Stimulated activated CD8-positive, alpha-beta memory T cell treated with anti-CD3 and anti-CD28 coated beads, Interleukin-2, amount 100 ng/mL, for 48 hours (primary cell): ENCODE results near the gene SIDT1.
"Not testable (repeated sequence)": the region's sequence is repeated elsewhere in the genome, so short reads cannot be mapped to it uniquely, and the experiment has no call there.

Source experiments
- DNase-seq, 2 donors: peaks; one replicate each; pipeline ENCODE4 v3.0.0-alpha.2; 2020; ENCODE audit warnings: low read depth in 2 of 2

The SIDT1 gene

DNA sequence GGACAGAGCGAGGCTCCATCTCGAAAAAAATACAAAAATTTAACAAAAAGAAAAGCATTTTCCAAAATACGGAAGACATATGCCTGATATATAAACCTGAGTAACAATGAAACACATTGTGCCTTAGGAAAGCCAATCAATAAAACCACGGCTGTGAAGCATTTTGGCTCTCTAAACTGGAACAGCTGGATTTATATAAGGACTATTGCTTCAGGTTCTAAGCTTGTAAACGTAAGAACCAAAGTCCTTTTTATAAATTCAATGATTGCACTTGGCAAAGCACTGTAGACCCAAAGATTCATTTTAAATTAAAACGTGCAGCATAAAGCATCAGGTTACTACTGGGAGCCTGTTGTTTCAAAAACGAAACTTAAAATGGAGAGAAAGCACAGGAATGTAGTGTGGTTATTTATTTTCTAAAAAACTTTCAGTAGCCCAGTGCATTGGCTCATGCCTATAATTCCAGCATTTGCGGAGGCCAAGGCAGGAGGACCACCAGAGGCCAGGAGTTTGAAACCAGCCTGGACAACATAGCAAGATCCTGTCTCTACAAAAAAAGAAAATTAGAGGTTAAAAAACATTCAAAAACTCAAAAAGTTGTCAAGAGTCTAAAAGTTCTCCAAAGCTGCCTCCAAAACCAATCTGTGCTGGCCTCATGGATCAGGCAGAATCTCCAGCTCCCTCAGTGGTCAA lies 102.6 kb downstream of the SIDT1 start:
- no peak for DNase-seq

DNA sequence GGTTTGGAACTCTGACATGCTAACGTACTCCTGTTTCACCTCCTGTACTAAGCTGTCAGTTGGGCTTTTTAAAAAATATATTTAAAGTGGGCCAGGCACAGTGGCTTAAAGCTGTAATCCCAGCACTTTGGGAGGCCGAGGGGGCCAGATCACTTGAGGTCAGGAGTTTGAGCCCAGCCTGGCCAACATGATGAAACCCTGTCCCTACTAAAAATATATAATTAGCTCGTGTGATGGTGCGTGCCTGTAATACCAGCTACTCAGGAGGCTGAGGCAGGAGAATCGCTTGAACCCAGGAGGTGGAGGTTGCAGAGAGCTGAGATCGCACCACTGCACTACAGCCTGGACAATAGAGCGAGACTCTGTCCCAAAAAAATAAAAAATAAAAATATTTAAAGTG lies 103.7 kb downstream of the SIDT1 start:
- DNase-seq = not testable (repeated sequence)

DNA sequence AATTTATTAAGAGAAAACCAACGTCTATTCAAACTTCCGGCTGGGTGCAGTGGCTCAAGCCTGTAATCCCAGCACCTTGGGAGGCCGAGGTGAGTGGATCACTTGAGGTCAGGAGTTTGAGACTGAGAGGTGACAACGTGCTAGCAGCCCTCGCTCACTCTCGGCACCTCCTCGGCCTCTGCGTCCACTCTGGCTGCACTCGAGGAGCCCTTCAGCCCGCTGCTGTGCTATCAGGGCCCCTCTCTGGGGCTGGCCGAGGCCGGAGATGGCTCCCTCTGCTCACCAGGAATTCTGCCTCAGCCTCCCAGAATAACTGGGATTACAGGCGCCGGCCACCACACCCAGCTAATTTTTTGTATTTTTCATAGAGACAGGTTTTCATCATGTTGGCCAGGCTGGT lies 105.4 kb downstream of the SIDT1 start:
- no peak for DNase-seq

DNA sequence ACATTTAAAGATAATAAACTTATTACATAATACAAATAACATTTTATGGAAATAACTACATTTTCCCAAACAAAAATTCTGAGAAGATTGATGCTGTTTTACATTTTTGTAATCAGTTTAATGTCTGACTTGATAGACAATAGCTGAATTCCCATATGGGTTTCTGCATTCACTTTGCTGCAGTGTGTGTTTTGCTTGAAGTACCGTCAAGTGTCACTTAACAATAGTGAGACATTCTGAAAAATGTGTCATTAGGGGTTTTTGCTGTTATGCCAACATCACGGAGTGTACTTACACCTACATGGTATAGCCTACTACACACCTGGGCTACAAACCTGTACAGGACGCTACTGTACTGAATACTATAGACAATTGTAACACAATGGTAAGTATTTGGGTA lies 106.6 kb downstream of the SIDT1 start:
- no peak for DNase-seq

DNA sequence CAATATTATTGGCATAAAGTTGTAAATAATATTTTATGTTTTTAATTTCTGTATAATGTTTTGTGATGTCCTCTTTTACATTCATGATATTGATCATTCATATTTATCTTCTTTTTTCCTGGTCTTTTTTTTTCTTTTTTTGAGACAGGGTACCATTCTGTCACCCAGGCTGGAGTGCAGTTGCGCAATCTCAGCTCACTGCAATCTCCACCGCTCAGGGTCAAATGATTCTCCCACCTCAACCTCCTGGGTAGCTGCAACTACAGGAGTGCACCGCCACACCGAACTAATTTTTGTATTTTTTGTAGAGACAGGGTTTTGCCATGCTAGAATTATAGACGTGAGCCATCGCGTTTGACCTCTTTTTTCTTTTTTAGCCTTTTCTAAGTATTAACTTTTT lies 111.2 kb downstream of the SIDT1 start:
- DNase-seq = no peak

DNA sequence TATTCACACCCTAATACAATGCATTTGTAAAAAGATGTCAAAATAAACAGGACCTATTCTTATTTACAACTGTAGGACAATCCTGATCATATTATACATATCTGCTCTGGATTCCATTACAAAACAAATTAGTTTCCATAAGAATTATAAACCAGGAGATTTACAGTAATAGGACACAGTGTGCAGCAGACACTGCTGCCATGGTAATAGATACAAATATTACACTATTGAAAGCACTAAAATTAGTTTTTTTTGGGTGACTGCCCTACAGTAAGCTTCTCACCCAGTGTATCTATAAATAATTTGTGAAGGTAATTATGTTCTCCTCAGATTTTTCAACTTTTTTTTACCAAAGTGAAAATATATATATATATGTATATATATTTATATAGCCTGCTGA lies 116.2 kb downstream of the SIDT1 start:
- no peak for DNase-seq

DNA sequence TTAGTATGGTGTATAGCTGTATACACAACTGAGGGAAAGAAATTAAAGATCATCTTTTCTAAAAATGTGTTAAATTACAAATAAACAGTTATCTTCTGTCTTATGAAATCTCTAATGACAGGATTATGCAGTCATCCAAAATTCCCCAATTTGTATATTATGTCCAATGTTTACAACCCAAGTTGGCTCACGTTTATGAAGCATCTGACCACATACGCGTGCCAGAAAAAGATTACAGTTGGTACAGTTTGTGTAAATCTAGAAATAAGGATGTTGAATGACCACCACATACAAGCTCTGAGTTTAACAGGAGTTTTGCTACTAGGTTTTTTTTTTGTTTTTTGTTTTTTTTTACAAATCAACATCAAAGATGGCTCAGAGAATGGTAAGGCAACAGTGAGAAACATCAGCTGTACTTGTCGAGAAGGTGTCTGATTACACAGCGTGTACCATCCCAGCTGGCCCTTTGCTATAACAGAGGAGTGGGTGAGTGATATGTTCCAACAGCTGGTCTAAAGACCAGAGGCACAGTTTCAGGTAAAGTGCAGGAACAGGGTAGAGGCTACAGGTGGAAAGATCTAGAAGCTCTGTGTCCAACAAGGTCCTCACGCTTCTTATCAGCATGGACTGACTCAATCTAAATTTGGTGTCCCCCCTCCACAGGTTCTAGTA lies 117.0 kb downstream of the SIDT1 start:
- DNase-seq = no peak

DNA sequence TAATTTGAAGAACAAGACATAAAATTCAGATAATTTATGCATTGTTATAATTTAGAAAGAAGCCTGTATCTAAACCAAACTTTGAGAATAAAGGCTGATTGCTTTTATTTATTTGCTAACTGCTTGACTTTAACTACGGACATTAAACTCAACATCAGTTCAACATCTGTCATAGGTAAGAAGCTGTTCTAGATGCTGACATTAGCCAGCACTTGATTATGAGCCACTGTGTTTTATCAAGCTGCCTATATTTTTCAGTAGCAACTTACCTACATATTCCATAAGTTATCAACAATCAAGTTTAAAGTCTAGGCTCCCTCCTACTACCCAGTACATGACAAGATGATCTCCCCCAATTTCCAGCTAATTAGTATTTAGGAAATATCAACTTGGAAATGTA lies 122.0 kb downstream of the SIDT1 start:
- no peak for DNase-seq

DNA sequence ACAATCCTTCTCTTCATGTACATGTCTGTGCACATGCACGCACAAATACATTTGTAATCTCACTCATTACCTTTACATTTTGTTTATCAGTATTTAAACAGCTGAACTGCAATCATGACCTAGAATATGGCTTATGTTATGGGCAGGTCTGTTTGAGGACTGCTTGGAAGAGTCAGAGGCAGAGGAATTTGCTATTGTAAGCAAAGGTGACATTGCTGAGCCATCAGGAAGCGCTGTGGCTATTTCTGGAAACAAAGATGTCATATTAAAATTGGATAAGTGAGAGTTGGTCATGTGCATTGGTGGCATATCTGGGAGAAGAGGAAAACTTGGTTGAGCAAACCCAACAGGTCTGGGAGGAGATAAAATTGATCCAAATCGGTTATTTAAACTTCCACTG lies 122.5 kb downstream of the SIDT1 start:
- no peak for DNase-seq

DNA sequence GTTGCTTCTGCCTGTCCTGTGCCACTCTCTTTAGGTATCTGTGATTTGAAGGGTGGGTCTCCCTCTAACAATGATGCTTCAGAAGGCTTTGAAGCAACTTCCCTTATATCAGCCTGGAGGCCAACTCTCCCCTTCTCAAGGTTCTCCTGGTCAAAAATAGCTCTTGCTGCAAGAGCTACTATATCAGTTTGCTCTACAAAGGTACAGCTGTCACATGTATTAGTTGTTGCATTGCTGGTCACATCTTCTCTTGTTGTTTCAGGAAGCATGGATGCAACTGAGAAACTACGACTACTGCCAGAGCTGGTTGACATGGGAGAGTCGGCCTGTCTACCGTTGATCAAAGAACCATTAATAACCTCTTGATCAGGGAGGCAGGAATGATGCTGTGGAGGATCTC lies 125.8 kb downstream of the SIDT1 start:
- DNase-seq = no peak

DNA sequence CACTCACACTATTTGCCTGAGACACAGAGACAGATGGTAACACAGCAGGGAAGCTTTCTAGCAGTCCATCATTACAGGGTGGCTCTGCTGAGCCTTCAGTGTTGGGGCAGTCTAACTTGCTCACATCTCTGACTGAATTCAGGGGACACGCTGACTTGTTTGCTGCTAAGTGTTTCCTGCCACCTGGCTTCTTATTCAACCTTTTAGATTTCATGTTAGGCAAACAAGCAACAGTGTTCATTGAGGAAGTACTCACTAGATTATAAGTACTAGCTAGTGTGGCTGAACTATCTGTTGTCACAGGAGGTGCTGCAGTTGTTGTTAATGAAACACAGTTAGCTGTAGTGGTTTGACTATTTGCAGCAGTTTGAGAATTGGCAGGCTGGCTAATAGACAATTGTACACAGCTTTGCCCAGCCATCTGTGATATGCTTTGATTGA lies 126.8 kb downstream of the SIDT1 start:
- no peak for DNase-seq

DNA sequence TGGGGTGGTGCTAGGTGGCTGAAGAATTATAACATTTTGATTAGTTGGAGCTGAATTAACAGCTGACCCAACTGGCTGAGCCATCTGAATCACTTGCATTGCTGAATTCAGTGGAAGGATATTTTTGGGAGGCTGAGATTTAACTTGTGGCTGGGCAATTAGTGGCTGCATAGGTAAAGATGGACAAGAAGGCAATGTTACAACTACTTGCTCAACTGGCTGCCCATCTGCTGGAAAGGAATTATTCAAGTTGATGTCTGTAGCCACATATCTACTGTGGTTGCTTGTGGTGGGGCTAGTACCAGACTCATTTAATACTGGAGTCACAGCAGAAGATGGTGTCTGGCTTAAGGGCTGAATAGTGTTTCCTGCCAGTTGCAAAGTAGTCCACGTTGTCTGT lies 127.6 kb downstream of the SIDT1 start:
- DNase-seq = no peak

DNA sequence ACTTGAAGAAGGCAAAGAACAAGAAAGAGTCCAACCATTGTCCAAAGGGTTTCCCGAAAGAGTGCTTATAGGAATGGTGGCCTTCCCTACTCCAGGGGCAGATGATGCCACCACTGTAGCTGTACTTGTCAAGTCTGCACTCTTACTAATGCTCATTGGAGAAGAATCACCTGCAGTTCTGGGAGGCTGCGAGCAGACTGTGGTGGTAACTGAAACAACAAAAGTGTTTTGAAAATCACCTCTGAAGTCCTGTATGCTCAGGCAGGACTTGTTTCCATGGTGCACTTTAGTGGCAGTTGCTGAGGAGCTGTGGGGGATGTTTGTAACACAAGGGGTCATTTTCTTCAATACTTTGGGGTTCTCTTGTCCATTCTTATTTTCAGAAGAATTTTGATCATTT lies 128.1 kb downstream of the SIDT1 start:
- no peak for DNase-seq

DNA sequence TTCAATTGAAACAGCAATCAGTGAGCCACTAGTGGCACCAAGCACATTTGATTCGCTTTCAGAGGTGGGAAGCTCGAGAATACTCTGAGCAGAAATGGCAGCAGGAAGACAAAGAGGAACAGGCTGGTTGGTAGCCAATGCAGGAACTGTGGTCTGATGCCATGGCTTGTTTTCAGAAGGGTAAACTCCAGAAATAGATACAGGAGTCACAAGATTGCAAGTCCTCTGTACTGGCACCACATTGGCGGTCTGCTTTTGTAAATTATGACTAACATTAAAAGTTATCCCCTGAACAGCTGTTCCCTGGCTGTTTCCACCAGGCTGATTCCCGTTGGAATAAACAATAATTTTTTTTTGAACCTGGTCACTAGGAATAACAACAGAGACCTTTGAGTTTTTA lies 128.5 kb downstream of the SIDT1 start:
- no peak for DNase-seq

DNA sequence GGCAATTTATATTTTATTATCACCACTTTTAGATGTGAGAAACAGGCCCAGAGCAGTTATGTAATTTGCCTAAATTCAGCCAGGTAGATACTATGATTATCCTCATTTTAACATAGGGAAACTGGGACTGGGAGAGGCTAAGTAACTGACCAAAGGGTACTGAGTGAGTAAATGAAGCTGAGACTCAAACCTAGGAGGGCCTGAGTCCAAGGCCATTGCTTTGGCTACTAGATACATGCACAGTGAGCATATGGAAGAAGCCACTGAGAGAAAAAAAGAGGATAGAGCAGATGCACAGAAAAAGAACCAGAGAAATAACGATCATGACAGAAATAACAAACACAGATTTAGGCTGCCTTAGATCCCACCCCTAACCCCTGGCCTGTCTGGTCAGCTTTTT lies 130.5 kb downstream of the SIDT1 start:
- no peak for DNase-seq

DNA sequence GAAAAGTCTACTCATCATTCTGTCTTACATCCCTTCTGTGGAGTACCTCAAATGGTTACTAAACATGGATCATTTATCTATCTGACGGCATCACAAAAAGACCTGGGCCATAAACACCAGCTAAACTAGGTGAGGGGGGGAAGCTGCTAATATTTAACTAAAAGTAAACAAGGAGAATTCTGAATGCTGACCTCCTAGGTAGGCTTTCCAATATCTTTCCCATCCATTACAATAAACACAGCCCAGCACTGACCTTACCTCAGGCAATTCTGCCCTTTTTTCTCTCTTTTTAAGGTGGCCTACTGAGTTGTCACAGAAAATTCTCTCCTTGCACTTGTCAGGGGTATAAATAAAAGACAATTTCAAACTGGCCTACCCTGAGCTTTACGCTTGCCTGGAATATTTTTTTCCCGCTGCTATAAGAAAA lies 131.0 kb downstream of the SIDT1 start:
- DNase-seq = no peak

DNA sequence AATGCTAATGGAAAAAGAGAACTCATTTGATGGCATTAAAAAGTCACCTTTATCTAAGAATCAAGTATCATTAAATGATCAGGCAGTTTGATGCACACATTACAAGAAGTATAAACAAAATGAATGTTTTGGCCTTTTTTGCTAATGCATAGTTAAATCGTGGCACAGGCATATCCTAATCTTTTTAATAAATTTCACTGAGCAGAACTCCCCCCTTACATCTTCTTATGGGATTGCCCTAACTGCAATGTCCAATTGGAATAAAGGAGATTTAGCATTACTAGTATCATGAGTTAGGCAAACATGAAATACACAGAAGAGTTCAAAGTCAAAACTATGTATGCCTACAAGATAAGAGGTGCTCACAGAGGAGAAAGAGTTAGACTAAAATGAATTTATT lies 131.4 kb downstream of the SIDT1 start:
- DNase-seq = no peak

DNA sequence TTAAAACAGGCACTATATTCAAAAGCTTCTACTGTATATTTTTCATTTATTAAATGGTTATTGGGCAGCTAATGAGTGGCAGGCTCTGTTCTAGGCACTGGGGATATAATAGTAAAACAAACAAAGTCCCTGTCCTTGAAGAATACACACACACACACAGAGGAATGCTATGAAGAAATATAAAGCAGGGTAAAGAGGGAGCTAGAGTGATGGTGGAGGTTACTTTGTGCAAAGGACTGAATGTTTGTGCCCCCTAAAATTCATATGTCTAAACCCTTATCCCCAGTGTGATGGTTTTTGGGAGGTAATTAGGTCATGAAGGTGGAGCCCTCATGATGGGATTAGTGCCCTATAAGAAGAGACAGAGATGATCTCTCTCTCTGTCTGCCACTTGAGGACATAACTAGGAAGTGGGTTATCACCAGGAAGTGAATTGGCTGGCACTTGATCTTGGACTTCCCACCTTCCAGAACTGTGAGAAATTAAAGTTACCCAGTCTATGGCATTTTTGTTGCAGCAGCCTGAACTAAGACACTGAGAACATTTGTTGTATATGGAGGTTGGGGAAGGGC lies 132.3 kb downstream of the SIDT1 start:
- no peak for DNase-seq

DNA sequence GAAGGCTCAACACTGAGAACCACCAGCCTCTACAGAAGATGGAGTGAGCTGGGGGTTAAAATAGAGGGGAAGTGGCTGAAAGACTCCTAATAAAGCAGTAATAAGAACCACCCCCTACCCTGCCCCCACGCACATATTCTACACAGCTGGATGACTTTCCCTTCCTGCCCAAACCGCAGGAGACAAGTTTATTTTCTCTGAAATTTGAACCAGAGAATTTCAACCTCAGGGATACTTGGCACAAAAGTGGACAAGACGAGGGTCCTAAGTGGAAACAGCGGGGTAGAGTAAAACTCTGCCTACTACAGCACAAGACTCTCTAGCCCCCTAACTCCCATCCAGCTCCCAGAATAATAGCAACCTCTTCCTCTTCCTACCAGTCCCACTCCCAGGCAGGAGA lies 135.7 kb downstream of the SIDT1 start:
- DNase-seq = no peak

DNA sequence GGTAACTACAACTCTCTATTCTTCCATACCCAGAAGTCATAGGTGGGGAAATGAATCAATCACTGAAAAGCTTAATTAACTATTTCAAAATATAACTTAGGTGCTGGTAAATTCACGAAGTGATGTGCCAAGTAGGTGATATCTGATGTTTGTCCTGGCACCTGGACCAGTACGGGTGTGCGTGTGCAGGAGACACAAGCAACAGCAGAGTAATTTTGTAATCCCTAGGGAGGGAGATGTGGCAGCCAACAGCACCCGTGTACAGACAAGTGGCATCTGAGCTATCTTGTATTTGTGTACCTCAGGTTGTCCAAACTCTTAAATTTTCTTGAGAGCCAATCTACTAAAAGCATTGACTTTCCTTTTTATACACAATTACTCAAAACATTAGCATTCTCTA lies 141.2 kb downstream of the SIDT1 start:
- no peak for DNase-seq

DNA sequence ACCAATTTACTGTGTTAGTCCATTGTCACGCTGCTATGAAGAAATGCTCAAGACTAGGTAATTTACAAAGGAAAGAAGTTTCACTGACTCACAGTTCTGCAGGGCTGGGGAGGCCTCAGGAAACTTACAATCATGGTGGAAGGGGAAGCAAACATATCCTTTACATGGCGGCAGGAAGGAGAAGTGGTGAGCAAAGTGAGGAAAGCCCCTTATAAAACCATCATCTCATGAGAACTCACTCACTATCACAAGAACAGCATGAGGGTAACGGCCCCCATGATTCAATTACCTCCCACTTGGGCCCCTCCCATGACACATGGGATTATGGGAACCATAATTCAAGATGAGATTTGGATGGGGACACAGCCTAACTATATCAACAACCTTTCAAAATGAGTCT lies 143.9 kb downstream of the SIDT1 start:
- DNase-seq = no peak

DNA sequence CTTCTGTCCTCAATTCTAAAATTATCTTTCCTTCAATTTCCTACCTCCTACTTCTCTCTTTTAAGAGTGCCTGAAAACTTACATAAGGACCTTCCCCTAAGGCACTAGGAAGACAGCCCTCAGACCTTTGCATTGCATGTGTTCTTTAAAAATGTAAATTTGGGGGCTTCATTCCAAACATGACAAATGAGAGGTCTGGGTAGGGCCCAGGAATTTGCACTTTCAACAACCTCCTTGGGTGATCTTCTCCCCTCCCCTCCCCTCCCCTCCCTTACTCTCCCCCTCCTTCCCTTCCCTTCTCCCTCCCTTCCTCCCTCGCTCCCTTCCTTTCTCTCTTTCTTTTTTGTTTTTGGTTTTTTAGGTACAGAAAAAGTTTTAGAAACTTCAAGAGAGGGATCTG lies 145.4 kb downstream of the SIDT1 start:
- no peak for DNase-seq

DNA sequence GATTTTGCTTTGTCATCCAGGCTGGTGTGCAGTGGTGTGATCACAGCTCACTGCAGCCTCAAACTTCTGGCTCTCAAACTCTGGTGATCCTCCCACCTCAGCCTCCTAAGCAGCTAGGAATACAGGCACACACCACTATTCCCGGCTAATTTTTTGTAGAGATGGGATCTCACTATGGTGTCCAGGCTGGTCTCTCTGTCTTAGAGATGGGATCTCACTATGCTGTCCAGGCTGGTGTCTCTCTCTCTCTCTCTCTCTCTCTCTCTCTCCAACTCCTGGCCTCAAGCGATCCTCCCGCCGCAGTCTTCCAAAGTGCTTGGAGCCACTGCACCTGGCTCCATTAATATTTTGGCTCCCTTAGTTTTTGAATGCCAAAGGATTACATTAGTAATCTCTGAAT lies 146.4 kb downstream of the SIDT1 start:
- DNase-seq = no peak
